HG03442 (cell line): ENCODE results near the gene FCHSD2.

ENCODE experiments used
- ATAC-seq: cut with Tn5 transposase; IDR thresholded peaks from one replicate; pipeline ENCODE4 v1.9.1; 2021; ENCODE audit warnings: mild to moderate bottlenecking, moderate library complexity; ENCODE audit not compliant: unreplicated experiment

The FCHSD2 gene

DNA sequence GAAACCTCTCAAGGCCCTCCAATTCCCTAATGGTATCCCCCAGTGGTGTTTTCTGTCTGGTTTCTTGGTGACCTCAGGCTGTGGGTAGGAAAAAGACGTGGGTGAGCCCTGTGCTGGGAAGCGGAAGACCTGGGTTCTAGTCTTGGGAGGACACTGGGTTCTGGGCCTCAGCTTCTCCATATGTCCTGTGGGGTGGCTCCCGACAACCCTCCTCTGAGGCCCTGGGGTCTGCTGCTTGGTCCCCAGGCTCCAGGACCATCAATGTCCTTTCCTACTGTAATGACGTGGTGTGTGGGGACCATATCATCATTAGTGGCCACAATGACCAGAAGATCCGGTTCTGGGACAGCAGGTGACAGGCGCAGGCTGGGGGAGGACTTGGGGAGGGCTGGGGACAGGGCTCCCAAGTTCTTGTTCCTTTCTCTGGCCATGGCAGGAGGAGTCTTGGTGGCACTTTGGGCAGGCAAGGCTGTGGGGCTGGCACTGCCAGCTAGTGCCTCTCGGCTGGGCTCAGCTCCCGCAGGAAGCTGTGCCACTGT, 315.1 kb downstream of the FCHSD2 start:
- ATAC-seq, result no peak

DNA sequence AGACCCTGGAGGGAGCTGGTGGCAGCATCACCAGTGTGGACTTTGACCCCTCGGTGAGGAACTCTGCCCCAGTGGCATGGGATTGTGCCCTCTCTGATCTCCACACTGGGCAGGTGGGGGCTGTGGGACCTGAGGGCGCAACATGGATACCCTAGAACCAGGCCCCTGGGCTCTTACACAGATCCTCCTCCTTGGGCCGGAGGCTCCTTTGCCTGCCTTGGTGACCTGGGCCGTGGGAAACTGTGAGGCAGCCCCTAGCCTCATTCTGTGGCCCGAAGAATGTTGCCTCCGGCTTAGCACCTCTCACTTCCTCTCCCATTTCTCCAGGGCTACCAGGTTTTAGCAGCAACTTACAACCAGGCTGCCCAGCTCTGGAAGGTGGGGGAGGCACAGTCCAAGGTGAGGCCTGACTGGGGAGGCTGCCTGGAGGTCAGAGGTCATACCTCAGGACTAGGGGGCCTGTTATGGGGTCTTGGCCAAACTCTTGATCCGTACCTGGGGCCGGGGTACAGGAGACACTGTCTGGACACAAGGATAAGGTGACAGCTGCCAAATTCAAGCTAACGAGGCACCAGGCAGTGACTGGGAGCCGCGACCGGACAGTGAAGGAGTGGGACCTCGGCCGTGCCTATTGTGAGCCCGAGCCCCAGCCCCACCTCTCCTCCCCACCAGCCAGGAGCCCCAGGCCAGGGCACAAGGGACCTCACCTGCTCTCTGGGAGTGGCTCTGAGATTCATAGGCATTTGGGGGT, 315.8 kb downstream of the FCHSD2 start:
- ATAC-seq, result no peak

DNA sequence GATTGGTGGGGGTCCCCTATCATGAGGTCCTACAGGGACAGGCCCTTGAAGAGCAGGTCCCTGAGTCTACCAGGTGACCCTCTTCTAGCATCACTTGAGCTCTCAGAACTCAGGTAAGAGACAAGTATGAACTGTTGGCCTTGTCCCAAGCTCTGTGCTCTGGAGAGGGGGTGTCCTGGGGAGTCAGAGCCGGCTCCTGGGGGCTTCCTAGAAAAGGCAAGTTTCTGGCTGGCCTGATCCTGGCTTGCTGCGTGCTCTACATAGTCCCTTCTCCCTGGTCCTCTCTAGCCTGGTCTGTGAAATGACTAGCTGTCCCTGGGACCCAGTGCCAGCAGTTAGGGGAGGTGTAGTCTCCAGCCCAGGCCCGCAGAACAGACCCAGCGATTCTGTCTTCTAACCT, 316.5 kb downstream of the FCHSD2 start:
- no peak for ATAC-seq

DNA sequence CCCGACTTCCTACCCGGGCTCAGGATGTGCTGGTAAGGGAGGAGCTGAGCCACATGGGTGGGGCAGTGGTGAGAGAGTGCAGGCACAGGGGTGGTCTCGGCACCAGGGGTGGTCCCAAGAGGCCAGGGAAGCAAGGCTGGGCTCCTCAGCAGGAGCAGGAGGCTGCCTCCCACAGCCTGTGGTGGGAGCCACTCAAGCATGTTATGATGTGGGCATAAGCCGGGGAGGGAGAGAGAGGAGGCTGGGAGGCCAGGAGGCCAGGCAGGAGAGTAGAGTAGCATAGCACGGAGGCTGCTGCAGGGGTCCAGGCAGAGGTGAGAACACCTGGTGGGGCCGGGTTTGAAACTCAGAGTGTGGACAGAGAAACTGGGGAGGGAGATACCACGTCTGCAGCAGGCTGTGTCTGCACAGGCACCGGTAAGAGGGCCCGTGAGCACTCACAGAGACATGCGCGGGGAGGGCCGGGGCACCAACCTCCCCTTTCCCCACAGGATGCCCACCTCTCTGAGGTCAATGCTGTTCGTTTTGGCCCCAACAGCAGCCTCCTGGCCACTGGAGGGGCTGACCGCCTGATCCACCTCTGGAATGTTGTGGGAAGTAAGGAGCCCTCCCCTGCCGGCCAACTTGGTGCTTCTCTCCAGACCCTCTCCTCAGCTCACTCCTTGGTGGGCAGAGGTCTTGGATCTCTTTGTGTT, 317.2 kb downstream of the FCHSD2 start:
- no peak for ATAC-seq

DNA sequence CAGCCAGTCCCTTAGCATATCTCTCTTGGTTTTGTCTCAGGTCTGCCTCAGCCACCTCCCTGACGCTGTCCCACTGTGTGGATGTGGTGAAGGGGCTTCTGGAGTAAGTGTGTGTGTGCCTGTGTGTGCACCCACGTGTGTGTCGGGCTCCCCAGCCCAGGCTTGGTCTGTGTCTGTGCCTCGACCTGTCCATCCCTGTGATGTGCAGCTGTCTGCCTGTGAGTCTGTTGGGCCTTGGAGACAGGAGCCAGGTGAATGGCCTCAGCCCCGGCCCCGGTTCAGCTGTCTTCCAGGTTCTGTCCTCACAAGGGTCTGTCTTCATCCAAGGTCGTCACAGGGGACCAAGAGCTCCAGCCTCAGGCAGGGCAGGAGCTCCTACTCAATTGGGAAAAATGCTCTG, 318.1 kb downstream of the FCHSD2 start:
- no peak for ATAC-seq

DNA sequence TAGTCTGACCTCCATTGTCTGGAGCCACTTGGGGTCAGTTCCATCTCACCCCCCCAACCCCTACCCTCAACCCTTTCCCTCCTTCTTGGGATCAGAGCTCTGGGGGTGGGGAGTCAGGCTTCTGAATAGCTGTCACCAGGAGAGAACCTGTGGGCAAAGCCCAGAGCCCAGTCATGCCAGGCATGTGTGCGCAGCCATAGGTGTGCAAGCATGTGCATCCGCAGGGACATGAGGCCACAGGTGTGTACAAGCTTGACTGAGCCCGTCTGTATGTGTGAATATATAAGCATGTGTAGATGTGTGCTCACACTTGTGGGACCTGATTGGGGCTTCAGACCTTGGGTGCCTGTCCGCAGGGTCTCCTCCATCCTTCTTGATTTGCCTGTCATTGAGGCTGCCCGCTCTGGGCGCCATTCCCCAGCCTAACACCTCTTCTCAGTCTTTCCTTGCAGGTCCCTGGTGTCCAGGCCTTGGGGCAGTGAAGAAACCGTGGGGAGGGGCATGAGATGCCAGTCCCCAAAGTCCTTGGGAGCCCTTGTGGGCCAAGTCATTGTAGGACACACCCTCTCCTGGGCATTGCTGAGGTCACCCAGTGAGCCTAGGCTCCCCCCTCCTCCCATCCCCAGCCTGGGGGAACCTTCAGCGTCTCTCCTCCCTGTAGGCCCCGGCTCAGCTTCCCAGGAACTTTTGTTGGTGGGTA, 318.9 kb downstream of the FCHSD2 start:
- ATAC-seq, result no peak

DNA sequence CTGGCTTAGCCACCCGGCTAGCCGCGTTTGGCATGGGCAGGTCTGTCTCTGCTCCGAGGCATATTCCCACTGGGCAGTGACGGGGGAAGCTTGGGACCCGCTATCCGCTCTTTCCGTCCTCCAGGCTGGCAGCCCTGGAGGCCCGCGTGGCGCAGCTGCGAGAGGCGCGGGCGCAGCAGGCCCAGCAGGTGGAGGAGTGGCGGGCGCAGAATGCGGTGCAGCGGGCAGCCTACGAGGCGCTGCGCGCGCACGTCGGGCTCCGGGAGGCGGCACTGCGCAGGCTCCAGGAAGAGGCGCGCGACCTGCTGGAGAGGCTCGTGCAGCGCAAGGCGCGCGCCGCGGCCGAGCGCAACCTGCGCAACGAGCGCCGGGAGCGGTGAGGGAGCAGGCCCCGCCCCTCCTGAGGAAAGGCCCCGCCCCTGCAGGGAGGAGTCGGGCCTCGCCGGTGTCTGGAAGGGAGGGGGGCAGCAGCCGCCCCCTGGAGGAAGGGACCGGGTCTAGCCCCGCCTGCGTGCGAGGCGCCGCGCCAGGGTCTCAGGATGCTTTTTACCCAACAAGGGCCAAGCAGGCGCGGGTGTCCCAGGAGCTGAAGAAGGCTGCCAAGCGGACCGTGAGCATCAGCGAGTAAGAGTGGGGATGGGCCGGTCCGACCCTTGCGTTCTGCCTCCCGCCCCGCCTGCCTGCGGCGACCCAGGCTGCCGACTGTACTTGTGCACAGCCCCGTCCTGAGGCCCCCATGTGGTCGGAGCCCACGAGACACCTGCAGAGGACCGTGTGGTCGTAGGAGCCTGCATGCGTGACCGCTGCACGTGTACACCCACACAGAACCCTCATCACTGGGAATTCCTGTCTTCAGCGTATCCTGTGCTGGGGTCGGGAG, 320.0 kb downstream of the FCHSD2 start:
- no peak for ATAC-seq

DNA sequence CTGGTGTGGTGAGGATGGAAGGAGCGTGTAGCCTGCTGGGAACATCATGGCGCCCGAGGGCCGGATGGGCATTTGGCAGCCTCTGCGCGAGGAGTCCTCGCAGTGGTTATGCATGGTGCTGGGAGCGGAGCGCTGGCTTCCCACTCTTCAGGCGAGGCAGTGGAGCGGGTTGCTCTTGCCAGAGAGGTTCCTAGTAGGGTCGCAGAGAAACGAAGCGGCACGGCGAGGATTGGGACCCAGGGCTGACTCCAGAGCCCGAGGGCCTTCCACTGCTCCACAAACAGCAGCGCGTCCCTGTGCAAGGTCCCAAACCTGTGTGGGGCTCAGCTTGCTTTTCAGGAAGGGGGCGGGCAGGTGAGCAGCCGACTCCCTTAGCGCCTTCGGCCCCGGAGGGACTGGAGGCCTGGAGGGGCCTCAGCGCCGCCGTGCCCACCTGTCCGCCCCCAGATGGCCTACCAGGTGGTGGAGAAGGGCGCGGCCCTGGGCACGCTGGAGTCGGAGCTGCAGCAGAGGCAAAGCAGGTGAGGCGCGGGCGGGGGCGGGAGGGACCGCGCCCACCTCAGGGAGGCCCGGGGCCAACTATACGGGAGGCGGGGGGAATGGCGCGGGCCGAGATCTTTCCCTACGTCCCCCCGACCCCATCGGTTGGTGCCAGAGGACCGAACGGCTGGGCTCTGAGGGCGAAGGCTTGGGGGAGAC, 320.7 kb downstream of the FCHSD2 start:
- ATAC-seq, result no peak

DNA sequence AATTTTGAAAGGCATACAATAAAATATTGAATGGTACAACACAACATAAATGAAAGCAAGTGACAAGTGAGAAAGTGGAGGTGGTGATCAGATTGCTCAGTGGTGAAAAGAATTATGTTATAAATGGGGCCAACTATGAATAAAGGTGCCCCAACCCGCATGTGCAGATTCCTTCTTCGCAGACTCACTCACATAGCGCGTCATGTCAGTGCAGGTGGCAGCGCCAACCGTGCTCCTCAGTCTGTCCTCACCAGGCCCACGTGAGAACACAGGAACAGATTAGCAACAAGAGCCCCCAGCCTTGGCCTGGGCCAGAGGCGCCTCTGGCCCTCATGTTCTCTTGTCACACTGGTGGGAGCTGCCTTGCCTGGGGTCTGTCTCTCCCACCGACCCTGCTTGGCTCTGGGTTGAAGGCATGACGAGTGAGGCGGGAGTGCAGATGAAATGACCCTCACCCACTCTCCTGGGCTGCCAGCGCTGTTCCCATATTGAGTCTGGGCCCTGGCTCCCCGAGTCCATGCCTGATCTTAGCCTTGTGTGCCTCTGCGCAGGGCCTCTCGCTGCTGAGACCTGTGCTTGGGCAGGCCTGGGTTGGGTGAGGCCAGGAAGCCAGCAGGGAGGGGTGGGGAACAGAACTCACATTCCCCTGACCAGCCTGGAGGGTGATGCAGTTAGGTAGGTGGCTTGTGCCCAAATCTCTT, 321.5 kb downstream of the FCHSD2 start:
- ATAC-seq, result no peak

DNA sequence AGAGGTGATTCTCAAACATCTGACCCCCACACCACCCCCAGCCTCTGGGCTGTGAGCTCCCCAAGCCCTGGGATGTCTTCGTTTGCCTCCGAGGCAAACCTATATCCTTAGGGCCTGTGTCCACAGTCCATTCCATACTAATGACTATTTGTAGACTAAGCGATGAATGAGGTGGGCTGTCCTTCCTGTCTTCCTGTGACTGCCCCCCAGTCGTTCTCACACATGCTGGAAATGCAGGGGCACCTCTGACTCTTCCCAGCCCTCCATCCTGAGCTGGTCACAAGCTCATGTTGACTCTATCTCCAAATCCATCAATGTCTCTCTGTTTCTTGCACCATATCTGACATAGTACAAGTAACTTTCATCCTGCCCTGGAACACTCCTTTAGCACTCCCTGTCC, 323.1 kb downstream of the FCHSD2 start:
- no peak for ATAC-seq

DNA sequence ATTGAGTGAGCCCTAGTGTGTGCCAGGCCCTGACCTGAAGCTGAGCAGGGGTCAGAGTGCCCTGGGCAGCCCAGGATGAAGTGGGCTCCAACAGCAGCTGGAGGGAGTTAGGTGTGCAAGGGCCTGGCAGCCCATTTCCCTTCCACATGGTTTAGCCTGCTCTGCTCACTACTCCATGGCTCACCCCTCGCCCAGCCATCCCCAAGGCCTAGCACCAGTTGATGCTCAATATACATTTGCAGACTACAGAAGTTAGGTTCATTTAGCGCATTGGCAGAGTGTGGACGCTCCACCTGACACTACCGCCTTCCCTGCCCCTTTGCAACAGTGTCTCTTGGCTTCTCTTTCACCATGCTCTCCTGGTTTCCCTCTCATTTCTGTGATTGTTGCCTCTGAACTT, 324.2 kb downstream of the FCHSD2 start:
- no peak for ATAC-seq

DNA sequence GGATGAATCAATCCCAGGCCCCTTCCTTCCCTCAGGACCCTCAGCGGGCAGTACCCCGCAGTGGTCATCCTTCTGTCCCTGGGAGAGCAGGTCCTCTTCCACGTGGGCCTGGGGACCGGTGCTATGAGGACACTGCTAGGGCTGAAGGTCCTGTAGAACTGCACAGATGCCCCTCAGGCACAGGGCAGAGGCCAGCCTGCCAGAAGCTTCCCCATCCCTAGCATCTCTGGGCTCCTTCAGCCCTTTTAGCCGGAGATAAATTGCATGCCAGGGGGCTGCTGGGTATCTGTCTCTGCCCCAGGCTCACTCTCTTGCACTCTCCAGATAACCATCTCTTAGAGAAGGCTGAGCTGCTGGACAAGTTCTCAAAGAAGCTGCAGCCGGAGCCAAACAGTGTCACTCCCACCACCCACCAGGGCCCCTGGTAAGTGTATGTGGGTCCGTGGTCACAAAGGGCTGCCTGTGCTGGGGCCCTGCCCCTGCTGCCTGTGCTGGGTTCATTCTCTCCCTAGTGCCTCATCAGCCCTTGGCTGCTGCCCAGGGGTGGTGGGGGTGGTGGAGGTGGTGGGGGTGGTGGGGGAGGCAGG, 325.6 kb downstream of the FCHSD2 start:
- no peak for ATAC-seq

DNA sequence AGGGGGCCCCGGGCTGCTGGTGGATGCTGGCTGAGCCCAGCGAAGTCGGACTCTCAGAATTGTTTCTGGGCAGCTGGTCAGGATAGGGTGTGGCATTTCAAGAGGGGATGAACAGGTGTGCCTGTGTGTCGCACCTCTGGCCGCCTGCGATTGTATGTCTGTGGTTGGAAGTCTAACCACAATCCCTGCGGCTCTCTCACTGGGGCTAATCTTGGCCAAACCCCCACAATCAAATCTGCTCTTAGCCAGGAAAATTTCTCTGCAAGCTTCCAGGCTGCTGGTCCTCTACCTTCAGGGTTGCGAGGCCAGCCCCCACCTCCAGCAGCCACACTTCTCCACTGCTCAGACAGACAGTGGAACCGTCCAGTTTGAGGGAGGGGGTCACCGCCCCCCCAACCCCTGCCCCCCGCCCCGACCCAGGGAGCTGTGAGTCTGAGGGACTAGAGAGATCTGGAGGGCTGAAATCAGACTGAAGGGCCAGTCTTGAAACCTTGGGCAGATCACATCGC, 327.0 kb downstream of the FCHSD2 start:
- ATAC-seq, result no peak

DNA sequence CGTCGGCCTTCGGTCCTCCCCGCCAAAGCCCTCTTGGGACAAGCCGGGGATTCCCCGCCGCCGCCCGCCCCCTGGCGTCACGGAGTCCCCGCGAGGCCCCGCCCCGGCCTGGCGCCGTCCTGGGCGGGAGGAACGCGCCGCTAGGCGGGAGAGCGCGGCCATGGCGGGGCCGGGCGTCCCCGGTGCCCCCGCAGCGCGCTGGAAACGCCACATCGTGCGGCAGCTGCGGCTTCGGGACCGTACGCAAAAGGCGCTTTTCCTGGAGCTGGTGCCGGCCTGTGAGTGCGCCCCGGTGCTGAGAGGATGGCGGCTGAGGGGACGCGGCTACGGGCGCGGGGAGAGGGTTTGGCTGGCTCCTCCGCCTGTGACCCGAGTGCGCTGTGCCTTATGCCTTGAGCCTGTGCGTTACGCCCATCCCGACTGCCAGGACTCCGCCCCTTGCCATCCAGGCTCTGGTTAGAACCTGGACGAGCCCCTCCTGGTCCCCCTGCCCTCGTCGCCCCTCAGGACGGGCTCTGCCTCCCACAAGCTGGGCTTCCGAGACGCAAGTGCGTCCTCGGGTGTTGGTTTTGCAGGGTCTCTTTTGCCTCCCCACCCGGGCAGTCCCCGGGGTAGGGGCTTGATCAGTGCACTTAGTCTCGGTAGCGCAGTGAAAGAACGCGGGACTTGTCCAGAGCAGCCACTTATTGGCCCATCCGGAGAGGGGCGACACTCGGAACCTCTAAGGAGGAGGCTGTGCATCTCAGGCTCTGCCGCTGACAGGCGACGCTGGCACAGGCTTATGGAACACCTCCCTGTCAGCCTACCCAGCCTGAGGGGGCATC, 327.6 kb downstream of the FCHSD2 start, which contains the start of gene ATG16L2:
ATG16L2 (plus strand) TSS at position 126 of the 824 bp plus-strand sequence; CDS start at position 161, 35 bp downstream.
- peak; percentile 49 for ATAC-seq

DNA sequence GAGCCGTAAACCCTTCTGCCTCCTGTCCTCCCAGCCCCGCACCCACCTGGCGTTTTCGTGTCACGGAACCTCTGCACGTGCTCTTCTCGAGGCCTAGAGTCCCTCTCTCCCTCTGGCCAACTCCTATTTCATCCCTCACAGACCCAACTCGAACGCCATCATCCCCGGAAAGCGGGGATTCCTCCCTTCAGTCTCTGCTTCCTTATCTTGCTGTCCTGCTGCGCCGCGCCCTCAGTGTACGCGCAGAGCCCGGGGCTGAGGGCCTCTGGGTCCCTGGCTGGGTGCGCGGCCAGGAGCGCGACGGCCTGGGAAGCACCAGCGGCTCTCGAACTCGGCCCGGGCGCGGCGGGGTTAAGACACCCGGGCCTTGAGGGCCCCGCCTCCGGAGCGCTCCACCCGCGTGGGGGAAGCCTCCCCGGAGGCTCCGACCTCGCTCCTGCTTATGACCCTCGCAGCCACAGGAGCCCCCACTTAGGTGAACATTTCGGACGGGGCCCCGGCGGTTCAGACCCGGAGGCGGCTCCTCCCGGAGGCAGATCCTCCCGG, 328.3 kb downstream of the FCHSD2 start:
- ATAC-seq, result peak; percentile 32

DNA sequence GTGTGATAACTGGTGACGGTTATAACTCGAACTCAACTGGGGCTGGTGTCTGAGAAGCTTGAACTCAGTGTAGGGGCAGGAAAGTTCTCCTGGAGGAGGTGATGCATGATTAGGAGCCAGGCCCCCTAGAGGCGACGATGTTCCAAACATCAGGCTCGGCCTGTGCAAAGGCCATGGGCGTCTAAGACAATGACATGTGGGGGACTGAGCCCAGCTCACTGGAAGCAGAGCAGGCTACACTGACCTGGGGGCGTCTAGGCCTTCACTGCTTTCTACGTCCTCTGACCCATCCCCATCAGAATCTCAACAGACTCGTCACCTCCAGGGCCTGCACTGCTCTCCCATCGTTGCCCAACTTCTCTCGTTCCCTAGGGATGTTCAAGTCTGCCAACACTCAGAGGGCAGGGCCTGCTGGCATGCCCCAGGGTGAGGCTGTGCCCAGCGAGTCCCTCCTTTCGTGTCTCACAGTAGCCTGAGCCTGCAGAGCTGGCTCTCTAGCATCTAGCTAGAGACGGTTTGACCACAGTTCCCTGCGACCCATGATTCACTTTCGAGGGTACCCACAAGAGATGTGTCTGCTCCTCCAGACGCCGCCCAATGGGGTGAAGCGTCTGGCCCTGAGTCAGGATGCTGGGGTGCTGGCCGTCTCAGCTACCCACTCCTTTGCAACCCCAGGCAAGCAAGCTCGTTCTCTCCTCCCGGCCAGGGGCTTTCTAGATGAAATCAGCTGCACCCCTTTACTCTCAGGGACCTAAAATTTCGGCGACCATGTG, 329.0 kb downstream of the FCHSD2 start:
- ATAC-seq, result peak; percentile 27

DNA sequence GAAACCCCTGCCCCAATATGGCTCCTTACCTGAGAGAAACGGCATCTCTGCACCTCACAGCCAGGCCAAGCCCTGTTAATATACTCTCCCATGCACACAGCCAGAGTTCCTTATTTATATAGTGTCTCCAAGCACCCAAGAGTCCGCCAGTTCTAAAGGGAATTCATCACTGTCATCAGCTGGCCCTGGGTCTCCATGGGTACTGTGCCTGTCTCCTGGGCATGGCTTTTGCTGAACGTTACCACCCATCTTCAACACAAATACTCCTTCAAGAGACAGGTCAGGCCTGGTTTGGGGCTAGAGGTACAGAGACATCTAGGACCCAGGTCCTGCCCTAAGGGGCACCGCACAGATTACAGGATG, 329.5 kb downstream of the FCHSD2 start:
- no peak for ATAC-seq
